ENCODE measurements around the gene FAF2. TPM values are rescaled to one million over a fixed set of nuclear protein-coding genes. Genes with fewer than 3 reads are reported as not detected.

The FAF2 gene, protein sequence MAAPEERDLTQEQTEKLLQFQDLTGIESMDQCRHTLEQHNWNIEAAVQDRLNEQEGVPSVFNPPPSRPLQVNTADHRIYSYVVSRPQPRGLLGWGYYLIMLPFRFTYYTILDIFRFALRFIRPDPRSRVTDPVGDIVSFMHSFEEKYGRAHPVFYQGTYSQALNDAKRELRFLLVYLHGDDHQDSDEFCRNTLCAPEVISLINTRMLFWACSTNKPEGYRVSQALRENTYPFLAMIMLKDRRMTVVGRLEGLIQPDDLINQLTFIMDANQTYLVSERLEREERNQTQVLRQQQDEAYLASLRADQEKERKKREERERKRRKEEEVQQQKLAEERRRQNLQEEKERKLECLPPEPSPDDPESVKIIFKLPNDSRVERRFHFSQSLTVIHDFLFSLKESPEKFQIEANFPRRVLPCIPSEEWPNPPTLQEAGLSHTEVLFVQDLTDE
- total RNA-seq: 10 to 100 TPM; 32.6 to 34.7 TPM

DNA sequence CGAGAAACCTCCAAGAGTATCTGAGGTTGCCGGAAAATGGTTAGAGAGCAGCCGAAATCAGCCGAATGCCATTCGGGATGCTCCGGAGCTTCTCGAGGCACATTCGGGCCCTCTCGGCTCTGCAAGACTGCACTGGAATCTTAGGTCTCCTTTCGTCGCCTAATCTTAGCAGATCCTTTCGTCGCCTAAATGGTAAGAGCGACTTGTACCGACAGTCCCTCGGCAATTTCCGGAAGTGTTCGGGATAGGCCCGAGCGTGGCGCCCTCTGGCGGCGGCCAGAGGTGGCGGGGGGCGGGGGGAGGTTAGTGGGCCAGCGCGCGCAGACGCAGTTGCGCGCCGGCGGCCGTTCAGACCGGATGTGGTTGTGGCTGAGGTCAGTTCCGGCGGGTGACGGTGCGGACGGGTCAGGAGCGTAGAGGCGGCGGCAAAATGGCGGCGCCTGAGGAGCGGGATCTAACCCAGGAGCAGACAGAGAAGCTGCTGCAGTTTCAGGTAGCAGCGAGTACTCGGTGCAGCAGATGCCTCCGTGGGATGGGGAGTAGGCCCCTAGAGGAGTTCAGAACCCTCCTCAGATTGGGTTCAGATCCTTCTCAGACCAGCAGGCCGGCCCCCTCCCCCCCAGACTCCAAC, at the start of gene FAF2:
FAF2 (plus strand) TSS at position 408 of the 631 bp plus-strand sequence; CDS start at position 431, 23 bp downstream.

DNA sequence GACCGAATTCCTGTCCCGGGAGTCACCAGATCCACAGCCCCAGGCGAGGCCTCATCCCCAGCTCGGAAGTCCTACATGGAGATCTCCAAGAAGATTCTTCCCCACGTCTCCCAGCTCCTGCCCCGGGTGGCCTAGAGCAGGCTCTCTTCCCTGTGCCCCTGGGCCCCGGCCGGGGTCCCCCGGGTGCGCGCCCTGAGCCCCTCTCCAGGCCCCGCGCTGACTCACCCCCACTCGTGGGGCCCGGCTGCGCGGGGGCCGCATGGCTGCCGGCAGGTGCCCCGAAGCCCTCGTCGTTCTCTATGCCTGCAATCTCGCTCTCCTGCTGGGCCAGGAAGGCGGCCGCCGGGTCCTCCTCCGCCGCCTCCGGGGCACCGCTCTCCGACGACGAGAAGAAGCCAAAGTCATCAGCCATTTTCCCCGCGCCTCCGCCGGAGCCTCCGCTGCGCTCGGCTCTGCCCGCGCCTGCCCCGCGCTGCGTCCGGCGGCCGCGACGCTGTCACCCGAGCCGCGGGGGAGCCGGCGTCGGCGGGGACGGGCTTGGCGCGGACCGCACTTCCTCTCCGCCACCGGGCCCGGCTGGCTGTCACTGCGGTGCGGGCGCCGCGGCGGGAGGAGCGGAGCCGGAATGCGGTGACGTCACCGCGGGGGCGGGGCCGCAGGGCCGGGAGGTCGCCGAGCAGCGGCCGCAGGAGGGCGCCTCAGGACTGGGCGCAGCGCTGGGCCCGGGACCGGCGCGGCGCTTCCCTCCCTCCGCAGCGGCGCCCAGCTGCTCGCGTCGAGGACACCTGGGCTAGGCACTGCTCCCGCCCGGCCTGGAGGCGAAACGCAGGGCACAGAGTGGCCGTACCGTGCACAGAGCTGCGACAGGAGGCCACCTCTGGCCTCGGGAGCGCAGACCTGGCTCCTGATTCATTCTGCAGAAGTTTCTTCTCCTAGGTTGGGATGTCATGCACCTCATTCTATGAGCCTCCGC, 31.9 kb upstream of the FAF2 start, which contains the start of gene CLTB:
CLTB (minus strand) TSS at position 588 of the 973 bp plus-strand sequence; CDS start at position 412, 176 bp downstream.

DNA sequence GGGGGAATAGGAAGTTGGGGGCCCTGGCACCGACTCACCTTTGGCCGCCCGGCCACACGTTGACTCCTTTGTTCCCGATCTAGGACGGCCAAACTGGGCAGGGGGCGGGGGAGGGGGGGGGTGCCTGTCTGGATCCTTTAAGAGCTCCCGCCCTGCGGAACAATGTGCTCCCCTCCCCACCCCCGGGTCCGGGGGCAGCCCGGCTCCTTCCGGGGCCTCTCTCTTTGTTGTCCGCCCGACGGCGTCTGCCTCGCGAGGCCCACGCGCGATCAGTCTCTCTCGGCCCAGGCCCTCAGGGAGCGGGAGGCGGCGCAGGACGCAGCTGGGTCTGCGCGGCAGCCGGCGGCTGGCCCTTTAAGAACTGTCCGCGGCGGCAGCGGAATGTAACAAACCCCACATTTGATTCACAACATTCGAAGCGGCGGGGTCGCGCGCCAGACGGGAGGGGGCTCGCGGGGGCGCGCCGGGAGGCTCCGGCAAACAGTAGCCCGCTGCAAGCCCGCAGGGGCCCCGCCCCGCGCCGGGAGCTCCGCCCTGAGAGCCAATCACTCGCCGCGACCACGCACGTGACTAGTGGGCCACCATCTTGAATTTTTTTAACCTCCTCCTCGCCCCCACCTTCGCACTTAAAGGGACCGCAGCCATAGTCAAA, 88.8 kb downstream of the FAF2 start, which contains the start of gene RNF44:
RNF44 (minus strand) TSS at position 501 of the 652 bp plus-strand sequence. CDS start 4,930 bp downstream, outside the sequence.

DNA sequence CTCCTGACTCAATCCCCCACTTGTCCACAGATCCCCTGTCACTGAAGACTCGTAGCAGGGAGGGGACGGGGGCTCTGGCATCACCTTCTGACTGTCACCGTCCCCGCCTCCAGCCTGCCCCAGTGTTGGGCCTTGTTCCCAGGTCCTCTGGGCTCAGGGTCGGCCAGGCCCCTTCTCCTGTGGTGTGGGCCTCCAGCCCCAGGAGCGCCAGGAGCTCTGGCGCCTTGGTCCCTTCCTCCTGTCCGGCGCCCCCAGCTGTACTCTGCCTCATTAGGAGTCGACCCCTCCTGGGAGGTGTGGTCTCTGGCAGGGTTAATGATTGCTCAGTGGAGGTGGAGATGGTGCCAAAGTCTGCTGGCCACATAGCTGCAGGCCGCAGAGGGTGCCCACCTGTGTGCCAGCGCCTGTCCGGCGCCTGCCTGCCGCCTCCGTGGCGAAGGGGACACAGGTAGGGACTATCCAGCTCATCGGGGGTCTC, 100.8 kb downstream of the FAF2 start, which contains the start of gene CDHR2:
CDHR2 (plus strand) TSS at position 376 of the 478 bp plus-strand sequence. CDS start 16,011 bp downstream, outside the sequence.

Other genes with a start within 250 kb of the FAF2 start
- 10 to 100 TPM; 28.9 to 29.3 TPM for gene SIMC1, start 210.0 kb upstream of the FAF2 start, total RNA-seq
- 10 to 100 TPM; 50.8 to 51.1 TPM for gene KIAA1191, start 86.6 kb upstream of the FAF2 start, total RNA-seq
- gene ARL10, start 82.9 kb upstream of the FAF2 start, total RNA-seq: 10 to 100 TPM; 11.6 to 15.9 TPM
- gene NOP16, start 59.8 kb upstream of the FAF2 start, total RNA-seq: 10 to 100 TPM; 29.3 to 29.7 TPM
- 100 to 1,000 TPM; 185 to 189 TPM for gene HIGD2A, start 59.6 kb upstream of the FAF2 start, total RNA-seq
- gene CLTB, start 31.8 kb upstream of the FAF2 start, total RNA-seq: 10 to 100 TPM; 54.6 to 58.6 TPM
- gene RNF44, start 89.0 kb downstream of the FAF2 start, total RNA-seq: 100 to 1,000 TPM; 161 to 165 TPM
- 1 to 10 TPM; 1.9 to 2.1 TPM for gene CDHR2, start 101.0 kb downstream of the FAF2 start, total RNA-seq
- gene GPRIN1, start 161.8 kb downstream of the FAF2 start, total RNA-seq: 1 to 10 TPM; 2.2 to 2.3 TPM
- gene SNCB, start 182.1 kb downstream of the FAF2 start, total RNA-seq: not detected
- not detected for gene EIF4E1B, start 182.3 kb downstream of the FAF2 start, total RNA-seq
- gene TSPAN17, start 199.1 kb downstream of the FAF2 start, total RNA-seq: 10 to 100 TPM; 44.6 to 48.0 TPM